Astrocyte (in vitro differentiated cells and primary cell): Measurements from ENCODE around the gene HELQ. TPM values are rescaled to one million over a fixed set of nuclear protein-coding genes. Genes with fewer than 3 reads are reported as not detected.
"Not testable (repeated sequence)": the region's sequence is repeated elsewhere in the genome, so short reads cannot be mapped to it uniquely, and the experiment has no call there.

Source experiments
- DNase-seq: peaks from one replicate; pipeline ENCODE4 v3.0.0-alpha.2; 2010; ENCODE audit warnings: low read depth
- FAIRE-seq: peaks from 2 replicates; lab custom pipeline; 2011; peaks lifted over from hg19 to GRCh38; lab: Jason Lieb, UNC
- H2AFZ ChIP-seq: 2 replicates; pipeline ENCODE4 v1.6.0; 2012; ENCODE audit warnings: low read depth, low read length, inconsistent platforms
- H3K27ac ChIP-seq: 2 replicates; pipeline ENCODE4 v1.5.1; 2011; ENCODE audit warnings: low read depth, low read length, inconsistent platforms
- H3K27me3 ChIP-seq: 2 replicates; pipeline ENCODE4 v1.6.0; 2011; ENCODE audit warnings: low read length, inconsistent platforms; ENCODE audit not compliant: insufficient read depth
- H3K36me3 ChIP-seq: 2 replicates; pipeline ENCODE4 v1.5.1; 2011; ENCODE audit warnings: low read length, inconsistent platforms; ENCODE audit not compliant: insufficient read depth
- H3K4me1 ChIP-seq: 2 replicates; pipeline ENCODE4 v1.5.1; 2011; ENCODE audit warnings: low read length, inconsistent platforms; ENCODE audit not compliant: insufficient read depth
- H3K4me2 ChIP-seq: 2 replicates; pipeline ENCODE4 v1.6.0; 2012; ENCODE audit warnings: low read length, inconsistent platforms
- H3K4me3 ChIP-seq: 2 replicates; pipeline ENCODE4 v1.5.1; 2011; ENCODE audit warnings: low read depth, mild to moderate bottlenecking, low read length, inconsistent platforms; ENCODE audit not compliant: insufficient read depth
- H3K79me2 ChIP-seq: 2 replicates; pipeline ENCODE4 v1.6.0; 2012; ENCODE audit warnings: mild to moderate bottlenecking, low read length, inconsistent platforms; ENCODE audit not compliant: insufficient read depth
- H3K9ac ChIP-seq: 2 replicates; pipeline ENCODE4 v1.6.0; 2012; ENCODE audit warnings: mild to moderate bottlenecking, low read length, inconsistent platforms
- H3K9me3 ChIP-seq: 2 replicates; pipeline ENCODE4 v1.5.1; 2012; ENCODE audit warnings: low read depth, mild to moderate bottlenecking, low read length, inconsistent platforms; ENCODE audit not compliant: insufficient read depth
- H4K20me1 ChIP-seq: 2 replicates; pipeline ENCODE4 v1.6.0; 2012; ENCODE audit warnings: low read length, inconsistent platforms; ENCODE audit not compliant: insufficient read depth
- H3K27ac Mint-ChIP-seq: one replicate; pipeline ENCODE4 v1.8.0; 2021; ENCODE audit warnings: mild to moderate bottlenecking, mixed read lengths; ENCODE audit not compliant: unreplicated experiment
- H3K27me3 Mint-ChIP-seq: one replicate; pipeline ENCODE4 v1.8.0; 2021; ENCODE audit warnings: low read depth, mixed read lengths; ENCODE audit not compliant: unreplicated experiment
- H3K36me3 Mint-ChIP-seq: one replicate; pipeline ENCODE4 v1.8.0; 2021; ENCODE audit warnings: low read depth, mixed read lengths; ENCODE audit not compliant: unreplicated experiment
- H3K4me1 Mint-ChIP-seq: one replicate; pipeline ENCODE4 v1.8.0; 2021; ENCODE audit warnings: low read depth, mixed read lengths; ENCODE audit not compliant: unreplicated experiment
- H3K4me3 Mint-ChIP-seq: one replicate; pipeline ENCODE4 v1.8.0; 2021; ENCODE audit warnings: mild to moderate bottlenecking, moderate library complexity, mixed read lengths; ENCODE audit not compliant: unreplicated experiment
- H3K9me3 Mint-ChIP-seq: one replicate; pipeline ENCODE4 v1.8.0; 2021; ENCODE audit warnings: mild to moderate bottlenecking, mixed read lengths; ENCODE audit not compliant: unreplicated experiment
- EZH2 ChIP-seq: IDR thresholded peaks from 2 replicates; pipeline ENCODE4 v1.6.1; 2012; ENCODE audit warnings: mild to moderate bottlenecking, low read length, inconsistent platforms; ENCODE audit not compliant: insufficient read depth
- total RNA-seq: library from RNA; stranded (reverse); gene quantifications from 2 replicates; pipeline ENCODE4 v1.2.1, GENCODE V29; 2021
- TF ChIP-seq, protein P1 (sequence below): IDR thresholded peaks from 2 replicates; pipeline ENCODE4 v1.5.1; 2011; ENCODE audit warnings: low read depth, mild to moderate bottlenecking, inconsistent platforms, low read length, moderate library complexity; ENCODE audit not compliant: insufficient read depth

HELQ gene
- total RNA-seq, 1 donor from 2014 or later, result 9.4 TPM

DNA sequence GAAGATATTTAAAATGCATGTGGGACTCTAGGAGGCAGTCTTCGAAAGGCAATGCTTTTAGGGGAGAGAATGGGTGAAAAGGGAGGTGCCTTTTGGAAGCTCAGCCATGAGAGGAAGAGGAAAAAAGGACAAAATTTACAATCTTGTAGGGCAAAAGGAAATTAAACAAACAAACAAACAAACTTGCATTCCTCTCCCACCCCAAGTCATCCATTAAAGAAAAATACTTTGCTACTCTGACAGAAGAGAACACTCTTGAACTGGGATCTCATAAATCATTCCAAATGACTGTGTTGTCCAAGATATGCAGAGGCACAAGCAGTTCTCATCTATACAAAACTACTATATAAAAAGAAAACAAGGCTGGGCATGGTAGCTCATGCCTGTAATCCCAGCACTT is 46.7 kb downstream of the HELQ start:
- Histone ChIP-seq H3K36me3 (no peaks in the 10 kb centered on the region), H3K4me2 (no peak overlapping the region), H4K20me1 (no peaks in the 10 kb centered on the region), H3K9ac (no peak overlapping the region), H2AFZ (no peak overlapping the region), H3K27me3 (no peaks in the 10 kb centered on the region), H3K4me1 (no peaks in the 10 kb centered on the region), H3K4me3 (no peak overlapping the region), H3K27ac (no peak overlapping the region), H3K79me2 (no peaks in the 10 kb centered on the region), H3K9me3 (no peaks in the 10 kb centered on the region)
- Mint-ChIP-seq H3K36me3 (peaks cover 14% of the 10 kb centered on the region), H3K4me1 (no peaks in the 10 kb centered on the region), H3K9me3 (no peaks in the 10 kb centered on the region), H3K4me3 (no peak overlapping the region), H3K27ac (no peak overlapping the region), H3K27me3 (no peaks in the 10 kb centered on the region)
- TF ChIP-seq, protein P1, sequence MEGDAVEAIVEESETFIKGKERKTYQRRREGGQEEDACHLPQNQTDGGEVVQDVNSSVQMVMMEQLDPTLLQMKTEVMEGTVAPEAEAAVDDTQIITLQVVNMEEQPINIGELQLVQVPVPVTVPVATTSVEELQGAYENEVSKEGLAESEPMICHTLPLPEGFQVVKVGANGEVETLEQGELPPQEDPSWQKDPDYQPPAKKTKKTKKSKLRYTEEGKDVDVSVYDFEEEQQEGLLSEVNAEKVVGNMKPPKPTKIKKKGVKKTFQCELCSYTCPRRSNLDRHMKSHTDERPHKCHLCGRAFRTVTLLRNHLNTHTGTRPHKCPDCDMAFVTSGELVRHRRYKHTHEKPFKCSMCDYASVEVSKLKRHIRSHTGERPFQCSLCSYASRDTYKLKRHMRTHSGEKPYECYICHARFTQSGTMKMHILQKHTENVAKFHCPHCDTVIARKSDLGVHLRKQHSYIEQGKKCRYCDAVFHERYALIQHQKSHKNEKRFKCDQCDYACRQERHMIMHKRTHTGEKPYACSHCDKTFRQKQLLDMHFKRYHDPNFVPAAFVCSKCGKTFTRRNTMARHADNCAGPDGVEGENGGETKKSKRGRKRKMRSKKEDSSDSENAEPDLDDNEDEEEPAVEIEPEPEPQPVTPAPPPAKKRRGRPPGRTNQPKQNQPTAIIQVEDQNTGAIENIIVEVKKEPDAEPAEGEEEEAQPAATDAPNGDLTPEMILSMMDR, result no peak
- DNase-seq, result no peak
- FAIRE-seq, result no peak

DNA sequence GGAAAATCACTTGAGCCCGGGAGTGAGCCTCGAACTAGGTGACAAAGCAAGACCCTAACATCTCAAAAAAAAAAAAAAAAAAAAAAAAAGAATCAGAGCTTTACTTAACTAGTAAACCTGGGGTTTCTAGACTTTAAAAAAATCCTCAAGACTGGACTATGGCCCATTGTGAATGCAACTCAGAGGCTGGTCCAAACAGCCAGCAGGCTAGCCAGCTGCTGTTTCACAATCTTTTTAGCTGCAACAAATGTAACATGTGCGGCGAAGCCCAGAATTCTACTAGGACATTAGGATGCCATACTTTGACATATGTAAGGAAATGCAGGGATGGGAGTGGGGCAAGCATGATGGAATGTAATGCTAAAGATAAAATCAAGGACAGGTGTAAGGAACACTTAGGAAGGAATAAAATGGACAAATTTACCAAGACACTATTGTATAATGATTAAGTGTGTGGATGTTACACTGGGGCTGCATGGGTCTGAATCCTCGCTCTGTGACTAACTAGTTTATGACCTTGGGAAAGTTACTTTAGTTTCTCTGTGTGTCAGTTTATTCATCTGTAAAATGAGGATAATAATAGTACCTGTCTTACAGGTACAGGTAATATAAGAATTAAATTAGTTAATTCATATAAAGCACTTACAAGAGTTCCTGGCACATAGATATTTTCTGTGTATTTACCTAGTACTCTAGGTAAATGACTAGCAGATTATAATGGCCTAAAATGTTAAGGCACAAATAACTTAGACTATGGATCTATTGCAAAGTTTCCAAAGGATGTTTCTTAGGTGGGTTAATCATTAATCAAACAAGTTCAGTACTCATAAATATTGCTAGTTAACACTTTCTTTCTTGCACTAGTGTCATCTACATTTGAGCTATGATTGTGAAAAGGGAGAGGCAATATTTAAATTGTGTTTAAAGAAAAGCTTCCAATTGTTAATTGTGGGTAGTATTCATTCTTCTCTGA is 49.5 kb downstream of the HELQ start:
- peaks cover 5% of the 10 kb centered on the region for H3K36me3 Mint-ChIP-seq
- H3K4me1 ChIP-seq, result no peaks in the 10 kb centered on the region
- H3K79me2 ChIP-seq, result no peaks in the 10 kb centered on the region
- no peaks in the 10 kb centered on the region for H3K4me1 Mint-ChIP-seq
- no peaks in the 10 kb centered on the region for H4K20me1 ChIP-seq
- H3K4me2 ChIP-seq, result no peak overlapping the region
- no peak overlapping the region for H2AFZ ChIP-seq
- no peaks in the 10 kb centered on the region for H3K9me3 ChIP-seq
- no peak for FAIRE-seq
- no peaks in the 10 kb centered on the region for H3K27me3 ChIP-seq
- no peak overlapping the region for H3K4me3 Mint-ChIP-seq
- H3K27ac ChIP-seq, result no peak overlapping the region
- H3K27me3 Mint-ChIP-seq, result no peaks in the 10 kb centered on the region
- no peak overlapping the region for H3K4me3 ChIP-seq
- no peak for DNase-seq
- TF ChIP-seq EZH2, result no peak
- TF ChIP-seq, protein P1, result no peak
- no peaks in the 10 kb centered on the region for H3K36me3 ChIP-seq
- H3K9me3 Mint-ChIP-seq, result no peaks in the 10 kb centered on the region
- H3K27ac Mint-ChIP-seq, result no peak overlapping the region
- no peak overlapping the region for H3K9ac ChIP-seq

DNA sequence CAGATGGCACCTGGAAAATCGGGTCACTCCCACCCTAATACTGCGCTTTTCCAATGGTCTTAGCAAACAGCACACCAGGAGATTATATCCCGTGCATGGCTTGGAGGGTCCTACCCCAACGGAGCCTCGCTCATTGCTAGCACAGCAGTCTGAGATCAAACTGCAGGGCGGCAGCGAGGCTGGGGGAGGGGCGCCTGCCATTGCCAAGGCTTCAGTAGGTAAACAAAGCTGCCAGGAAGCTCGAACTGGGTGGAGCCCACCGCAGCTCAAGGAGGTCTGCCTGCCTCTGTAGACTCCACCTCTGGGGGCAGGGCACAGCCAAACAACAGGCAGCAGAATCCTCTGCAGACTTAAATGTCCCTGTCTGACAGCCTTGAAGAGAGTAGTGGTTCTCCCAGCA is 57.5 kb downstream of the HELQ start:
- H3K27me3 Mint-ChIP-seq, H4K20me1 ChIP-seq, H3K9ac ChIP-seq, H3K36me3 ChIP-seq, DNase-seq, H3K4me1 Mint-ChIP-seq, H2AFZ ChIP-seq, H3K4me1 ChIP-seq, H3K27ac ChIP-seq, FAIRE-seq, H3K4me3 Mint-ChIP-seq, H3K9me3 Mint-ChIP-seq, H3K4me3 ChIP-seq, H3K79me2 ChIP-seq, H3K9me3 ChIP-seq, H3K27me3 ChIP-seq, H3K27ac Mint-ChIP-seq, H3K4me2 ChIP-seq: not testable (repeated sequence)
- H3K36me3 Mint-ChIP-seq, result peaks cover 12% of the 10 kb centered on the region
